Calu3 (cell line): ENCODE data around the gene IL17C. TPM values are rescaled to one million over a fixed set of nuclear protein-coding genes. Genes with fewer than 3 reads are reported as not detected.

Source experiments
- BruUV-seq: library from RNA; stranded (reverse); fragments of 400-500 nt; replicated peaks from 2 replicates; lab custom pipeline; 2021; lab: Mats Ljungman, UMichigan
- CTCF ChIA-PET: fragments of 300-600 bp; sonication (Branson Sonifier 250); formaldehyde crosslinking; loops from one replicate; lab custom pipeline; 2022; ENCODE audit warnings: antibody characterized with exemption; lab: Charles Lee
- DNase-seq: peaks from one replicate; pipeline ENCODE4 v3.0.0; 2022
- H3K27ac Mint-ChIP-seq: one replicate; pipeline ENCODE4 v1.8.0; 2022; ENCODE audit warnings: mixed read lengths; ENCODE audit not compliant: unreplicated experiment
- H3K27me3 Mint-ChIP-seq: one replicate; pipeline ENCODE4 v1.8.0; 2022; ENCODE audit warnings: mixed read lengths; ENCODE audit not compliant: unreplicated experiment
- H3K36me3 Mint-ChIP-seq: one replicate; pipeline ENCODE4 v1.8.0; 2022; ENCODE audit warnings: mild to moderate bottlenecking, moderate library complexity, mixed read lengths; ENCODE audit not compliant: insufficient read depth, unreplicated experiment
- H3K4me1 Mint-ChIP-seq: one replicate; pipeline ENCODE4 v1.8.0; 2022; ENCODE audit warnings: mild to moderate bottlenecking, low read depth, mixed read lengths; ENCODE audit not compliant: unreplicated experiment
- H3K4me3 Mint-ChIP-seq: one replicate; pipeline ENCODE4 v1.8.0; 2022; ENCODE audit warnings: mild to moderate bottlenecking, low read depth, moderate library complexity, mixed read lengths; ENCODE audit not compliant: unreplicated experiment
- H3K9me3 Mint-ChIP-seq: one replicate; pipeline ENCODE4 v1.8.0; 2022; ENCODE audit warnings: low read depth, mixed read lengths; ENCODE audit not compliant: unreplicated experiment
- intact Hi-C: fragments of 100-400 bp; cut with micrococcal nuclease; formaldehyde crosslinking; loops from one replicate; pipeline ENCODE4 v1.10.0; 2022; ENCODE audit not compliant: unreplicated experiment
- total RNA-seq: library from RNA; stranded (reverse); gene quantifications from 2 replicates; pipeline ENCODE4 v1.2.3, GENCODE V29; 2022
- TF ChIP-seq, protein P1 (sequence below): fragments of 200-600 bp; IDR thresholded peaks from one replicate; pipeline ENCODE4 v1.8.0; 2022; ENCODE audit warnings: antibody characterized with exemption; ENCODE audit not compliant: unreplicated experiment

The IL17C gene
- total RNA-seq, 1 experiment from 2014 or later, result not detected

DNA sequence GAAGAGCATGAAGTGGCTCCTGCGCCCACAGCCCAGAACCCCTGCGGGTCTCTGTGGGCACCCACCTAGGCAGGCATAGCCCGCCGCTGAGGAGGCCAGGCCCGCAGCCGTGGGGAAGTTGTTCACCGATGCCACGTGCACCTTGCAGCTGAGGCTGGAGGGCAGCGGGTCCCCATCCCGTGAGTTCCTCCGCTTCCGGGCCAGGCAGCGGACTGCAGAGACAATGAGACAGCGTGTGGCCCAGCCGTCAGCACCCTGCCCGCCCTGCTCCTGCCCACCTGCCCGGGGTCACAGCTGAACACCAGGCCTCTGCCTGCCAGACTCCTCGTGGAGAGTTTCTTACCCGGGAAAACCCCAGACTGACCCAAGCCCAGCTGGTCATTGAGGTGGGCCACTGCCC, 19.0 kb downstream of the IL17C start:
- peaks cover 92% of the 10 kb centered on the region for H3K36me3 Mint-ChIP-seq
- TF ChIP-seq, protein P1, sequence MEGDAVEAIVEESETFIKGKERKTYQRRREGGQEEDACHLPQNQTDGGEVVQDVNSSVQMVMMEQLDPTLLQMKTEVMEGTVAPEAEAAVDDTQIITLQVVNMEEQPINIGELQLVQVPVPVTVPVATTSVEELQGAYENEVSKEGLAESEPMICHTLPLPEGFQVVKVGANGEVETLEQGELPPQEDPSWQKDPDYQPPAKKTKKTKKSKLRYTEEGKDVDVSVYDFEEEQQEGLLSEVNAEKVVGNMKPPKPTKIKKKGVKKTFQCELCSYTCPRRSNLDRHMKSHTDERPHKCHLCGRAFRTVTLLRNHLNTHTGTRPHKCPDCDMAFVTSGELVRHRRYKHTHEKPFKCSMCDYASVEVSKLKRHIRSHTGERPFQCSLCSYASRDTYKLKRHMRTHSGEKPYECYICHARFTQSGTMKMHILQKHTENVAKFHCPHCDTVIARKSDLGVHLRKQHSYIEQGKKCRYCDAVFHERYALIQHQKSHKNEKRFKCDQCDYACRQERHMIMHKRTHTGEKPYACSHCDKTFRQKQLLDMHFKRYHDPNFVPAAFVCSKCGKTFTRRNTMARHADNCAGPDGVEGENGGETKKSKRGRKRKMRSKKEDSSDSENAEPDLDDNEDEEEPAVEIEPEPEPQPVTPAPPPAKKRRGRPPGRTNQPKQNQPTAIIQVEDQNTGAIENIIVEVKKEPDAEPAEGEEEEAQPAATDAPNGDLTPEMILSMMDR, result no peak
- no peak overlapping the region for H3K27ac Mint-ChIP-seq
- H3K9me3 Mint-ChIP-seq, result no peaks in the 10 kb centered on the region
- CTCF ChIA-PET, result no interaction called here
- intact Hi-C loops, result no loop called here
- H3K27me3 Mint-ChIP-seq, result no peaks in the 10 kb centered on the region
- DNase-seq, result no peak
- no peak overlapping the region for H3K4me3 Mint-ChIP-seq
- no TSS peak for BruUV-seq
- H3K4me1 Mint-ChIP-seq, result peaks cover 2% of the 10 kb centered on the region

DNA sequence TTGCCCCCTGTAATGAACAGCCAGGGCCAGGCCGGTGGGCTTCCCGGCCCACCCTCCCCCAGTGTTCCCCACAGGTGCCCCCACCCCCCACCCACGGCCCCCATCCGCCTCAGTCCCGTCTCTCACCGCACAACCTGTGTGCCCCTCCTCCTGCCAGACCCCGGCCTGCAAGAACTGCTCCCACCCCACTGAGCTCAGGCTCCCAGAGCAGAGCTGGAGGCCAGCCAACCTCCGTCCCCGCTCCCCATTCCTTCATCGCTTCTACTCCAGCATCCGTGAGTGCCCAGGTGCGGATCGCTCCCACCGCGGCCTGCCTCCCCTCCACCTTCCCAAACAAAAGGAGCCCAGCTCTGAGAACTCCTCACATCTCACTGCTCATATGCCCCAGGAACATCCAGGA, 20.3 kb downstream of the IL17C start:
- Mint-ChIP-seq H3K9me3 (no peaks in the 10 kb centered on the region), H3K27ac (no peak overlapping the region), H3K27me3 (no peaks in the 10 kb centered on the region), H3K4me1 (no peaks in the 10 kb centered on the region), H3K4me3 (no peak overlapping the region), H3K36me3 (peaks cover 92% of the 10 kb centered on the region)
- intact Hi-C loops, result no loop called here
- BruUV-seq, result no TSS peak
- DNase-seq, result no peak
- CTCF ChIA-PET, result no interaction called here
- TF ChIP-seq, protein P1, result no peak

DNA sequence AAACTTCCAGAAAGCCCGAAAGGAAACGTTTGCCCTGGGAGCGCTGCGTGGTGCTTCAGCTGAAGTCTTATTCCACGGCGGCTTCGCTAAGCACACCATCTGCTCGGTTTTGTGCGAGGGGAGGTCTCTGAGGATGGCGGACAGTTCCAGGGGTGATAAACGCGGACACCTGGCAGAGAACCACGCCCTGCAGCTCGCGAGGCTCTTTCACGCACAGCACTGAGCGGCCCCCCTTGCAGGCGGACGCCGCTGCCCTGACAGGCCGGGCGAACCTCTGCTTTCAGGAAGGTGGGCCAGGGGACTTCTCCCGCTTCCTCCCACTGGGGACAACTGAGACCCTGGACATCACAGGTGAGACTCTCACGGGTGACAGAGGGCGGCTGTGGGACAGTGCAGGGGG, 20.8 kb downstream of the IL17C start:
- Mint-ChIP-seq H3K36me3 (peaks cover 92% of the 10 kb centered on the region), H3K27ac (no peak overlapping the region), H3K4me3 (no peak overlapping the region), H3K9me3 (no peaks in the 10 kb centered on the region), H3K27me3 (no peaks in the 10 kb centered on the region), H3K4me1 (no peaks in the 10 kb centered on the region)
- no peak for DNase-seq
- TF ChIP-seq, protein P1, result no peak
- CTCF ChIA-PET, result no interaction called here
- BruUV-seq, result no TSS peak
- intact Hi-C loops, result no loop called here

DNA sequence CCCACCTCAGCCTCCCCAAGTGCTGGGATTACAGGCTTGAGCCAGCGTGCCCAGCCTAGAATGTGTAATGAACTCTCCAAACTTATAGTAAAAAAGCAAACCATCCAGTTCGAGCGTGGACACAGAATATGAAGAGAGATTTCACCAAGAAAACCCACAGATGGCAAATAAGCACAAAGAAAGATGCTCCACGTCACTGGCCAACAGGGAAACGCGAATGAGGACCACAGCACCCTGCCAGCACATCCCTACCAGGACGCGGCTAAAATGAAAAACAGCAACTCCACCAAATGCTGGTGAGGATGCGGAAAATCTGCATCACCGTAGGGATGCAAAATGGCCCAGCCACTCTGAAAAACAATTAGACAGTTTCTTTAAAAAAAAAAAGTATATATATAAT, 23.1 kb downstream of the IL17C start:
- no peak for DNase-seq
- BruUV-seq, result no TSS peak
- Mint-ChIP-seq H3K27me3 (no peaks in the 10 kb centered on the region), H3K36me3 (peaks cover 79% of the 10 kb centered on the region), H3K27ac (peak overlapping the region; percentile 89), H3K9me3 (no peaks in the 10 kb centered on the region), H3K4me3 (peak overlapping the region; percentile 100), H3K4me1 (no peaks in the 10 kb centered on the region)
- intact Hi-C loops, result no loop called here
- CTCF ChIA-PET, result no interaction called here
- TF ChIP-seq, protein P1, result no peak
